Measurements from ENCODE around the gene RINT1. TPM values are rescaled to one million over a fixed set of nuclear protein-coding genes. Genes with fewer than 3 reads are reported as not detected.

RINT1 gene
- total RNA-seq, 1 donor from 2014 or later, result 12.8 TPM

GRCh38 chr7:105599551-105599950 is 67.5 kb downstream of the RINT1 start:
- peak; percentile 10 for DNase-seq (ENCODE audit: low spot score)

GRCh38 chr7:105600720-105601550 is 68.9 kb downstream of the RINT1 start:
- peak; percentile 48 for DNase-seq (ENCODE audit: low spot score)

GRCh38 chr7:105602325-105603305 is 70.6 kb downstream of the RINT1 start:
- DNase-seq (ENCODE audit: low spot score), result peak; percentile 76

- no peak for DNase-seq (ENCODE audit: low spot score)
Measured at GRCh38 chr7:105610165-105610930, 78.3 kb downstream of the RINT1 start.

DNA sequence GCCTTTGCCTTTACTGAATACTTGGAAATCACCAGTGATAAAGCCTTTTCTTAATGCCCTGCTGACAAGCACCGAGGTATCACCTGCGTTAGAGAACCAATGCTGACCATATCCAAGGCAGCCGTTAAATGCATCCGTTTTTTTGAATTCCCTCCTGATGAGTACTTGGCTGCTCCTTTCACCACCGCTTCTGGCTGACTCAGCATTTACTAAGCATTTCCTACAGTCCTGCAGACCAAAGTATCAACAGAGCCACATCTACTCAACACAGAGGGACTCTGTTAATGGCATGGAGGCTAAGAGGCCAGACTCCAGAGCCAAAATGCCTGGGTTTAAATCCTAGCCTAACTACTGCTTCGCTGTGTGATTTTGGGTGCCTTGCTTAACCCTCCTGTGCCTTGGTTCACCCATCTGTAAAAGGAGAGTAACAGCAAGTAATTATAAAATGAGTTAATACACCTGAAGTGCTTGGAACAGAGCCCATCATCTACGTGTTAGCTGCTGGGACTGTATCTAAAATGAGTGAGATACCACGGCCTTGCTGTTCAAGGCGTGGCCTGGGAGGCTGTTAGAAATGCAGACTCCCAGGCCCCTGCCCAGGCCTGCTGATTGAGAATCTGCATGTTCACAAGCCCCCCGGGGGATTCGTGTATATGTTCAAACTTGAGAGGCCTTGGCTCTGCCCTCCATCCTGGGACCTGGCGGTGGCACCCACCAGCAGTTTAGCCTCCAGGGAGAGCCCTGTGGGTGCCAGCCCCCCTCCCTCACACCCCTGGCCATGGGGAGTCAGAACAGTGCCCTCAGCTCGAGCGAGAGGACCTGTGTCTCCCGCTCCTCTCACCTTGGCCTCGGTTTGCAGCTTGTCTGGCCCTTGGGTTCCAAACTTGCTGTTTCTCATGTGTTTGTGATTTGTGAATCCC is 80.1 kb downstream of the RINT1 start:
- peak; percentile 30 for DNase-seq (ENCODE audit: low spot score)

DNA sequence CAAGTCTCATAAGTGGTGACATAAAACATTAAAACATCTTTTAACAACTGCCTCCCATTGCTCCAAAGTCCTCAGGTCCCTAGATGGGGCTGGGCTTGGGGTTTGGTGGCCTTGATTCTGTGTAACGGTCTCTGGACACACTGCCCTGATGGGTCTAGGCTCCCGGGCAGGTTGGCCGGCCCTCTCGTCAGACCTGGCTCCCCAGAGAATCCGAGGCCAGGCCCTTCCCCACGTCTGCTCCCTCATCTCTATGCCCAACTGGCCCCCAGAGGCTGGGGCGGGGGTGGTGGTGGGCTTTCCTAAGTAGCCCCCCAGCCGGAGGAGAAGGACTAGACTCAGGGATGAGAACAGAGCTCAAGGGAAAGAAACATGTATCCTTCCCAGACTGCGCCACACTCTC is 80.8 kb downstream of the RINT1 start:
- no peak for DNase-seq (ENCODE audit: low spot score)

DNA sequence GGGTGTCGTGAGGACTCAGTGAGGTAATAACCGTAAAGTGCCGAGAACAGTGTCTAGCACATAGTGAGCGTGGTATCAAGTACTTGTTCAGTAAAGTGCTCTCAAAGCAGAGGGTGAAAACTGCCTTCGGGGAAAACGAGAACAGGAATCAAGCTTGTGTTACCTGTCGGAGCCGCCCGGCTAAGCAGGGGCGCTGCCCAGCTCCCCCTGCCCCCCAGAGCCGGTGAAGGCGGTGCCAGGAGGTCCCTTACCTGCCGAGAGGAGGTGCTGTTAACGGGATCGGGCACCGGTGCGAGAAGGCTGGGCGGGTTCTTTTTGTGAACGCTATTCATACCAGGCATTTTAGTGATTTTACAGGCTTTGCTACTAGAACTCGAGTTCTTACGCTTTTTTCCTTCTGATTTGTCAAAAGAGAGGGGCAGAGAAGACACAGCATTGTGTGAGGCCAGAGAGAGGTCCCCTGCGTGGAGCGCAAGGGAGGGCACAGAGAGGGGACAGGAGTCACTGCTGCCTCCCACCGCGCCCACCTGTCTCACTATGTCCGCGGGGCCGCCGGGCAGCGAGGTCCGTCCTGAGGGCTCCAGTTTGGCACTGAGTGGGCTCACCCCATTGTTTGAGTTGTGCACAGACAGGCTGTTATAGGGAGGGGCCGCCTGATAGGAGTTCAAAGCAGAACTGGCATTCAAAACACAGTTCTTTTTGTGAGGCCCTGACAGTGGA is 81.8 kb downstream of the RINT1 start:
- DNase-seq (ENCODE audit: low spot score), result no peak

DNA sequence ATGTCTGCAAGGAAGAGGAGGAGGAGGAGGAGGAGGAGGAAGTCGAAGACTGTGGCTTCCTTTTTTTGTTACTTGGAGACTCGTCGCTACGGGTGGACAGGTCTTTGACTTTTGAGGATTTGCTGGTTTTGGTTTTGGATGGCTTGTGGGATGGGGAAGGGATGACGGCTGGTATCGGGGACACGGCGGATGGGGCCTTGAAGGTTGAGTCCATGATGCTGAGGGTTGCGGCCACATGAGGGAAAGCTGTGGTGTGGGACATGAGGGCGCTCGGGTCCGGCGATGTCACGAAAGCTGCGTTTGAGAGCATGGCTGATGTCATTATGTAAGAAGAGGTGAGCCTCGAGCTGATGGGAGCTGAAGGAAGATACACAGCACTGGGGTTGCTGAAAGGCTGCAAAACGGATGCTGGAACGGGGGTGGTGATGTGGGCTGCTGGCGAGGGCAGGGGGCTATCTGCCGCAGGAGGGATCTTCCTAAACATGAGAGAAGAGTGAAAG is 82.4 kb downstream of the RINT1 start:
- DNase-seq (ENCODE audit: low spot score), result no peak

Other genes starting within 250 kb of the RINT1 start
- gene SRPK2, start 143.3 kb upstream of the RINT1 start, total RNA-seq (ENCODE audit: insufficient read depth, low replicate concordance), result 59.7 TPM
- 19.5 TPM for gene PUS7, start 9.9 kb upstream of the RINT1 start, total RNA-seq (ENCODE audit: insufficient read depth, low replicate concordance)
- 0.48 TPM for gene EFCAB10, start 49.3 kb downstream of the RINT1 start, total RNA-seq (ENCODE audit: insufficient read depth, low replicate concordance)